GM19452 (cell line): ENCODE results near the gene PTK6.
"Not testable (repeated sequence)": the region's sequence is repeated elsewhere in the genome, so short reads cannot be mapped to it uniquely, and the experiment has no call there.

Source experiments
- ATAC-seq: cut with Tn5 transposase; IDR thresholded peaks from one replicate; pipeline ENCODE4 v1.9.1; 2021; ENCODE audit not compliant: unreplicated experiment

Gene PTK6

GRCh38 chr20:63483834-63484233 lies 53.3 kb downstream of the PTK6 start:
- no peak for ATAC-seq

- ATAC-seq: no peak
Observed at GRCh38 chr20:63482021-63482587, 55.1 kb downstream of the PTK6 start.

GRCh38 chr20:63481503-63481902 lies 55.7 kb downstream of the PTK6 start:
- no peak for ATAC-seq

GRCh38 chr20:63479695-63480419 lies 57.3 kb downstream of the PTK6 start:
- ATAC-seq: not testable (repeated sequence)

- no peak for ATAC-seq
Observed at GRCh38 chr20:63478346-63479302, 58.6 kb downstream of the PTK6 start.
